Measurements from ENCODE around the gene KCTD2. TPM values are rescaled to one million over a fixed set of nuclear protein-coding genes. Genes with fewer than 3 reads are reported as not detected.

Gene KCTD2
- total and polyA plus RNA-seq, 9 of the 15 experiments (the other 6 are each of a cell fraction or from before 2014, with no cell fraction given), result 1.7 to 32.9 (median 15.8) TPM

- TF ChIP-seq, protein P1, sequence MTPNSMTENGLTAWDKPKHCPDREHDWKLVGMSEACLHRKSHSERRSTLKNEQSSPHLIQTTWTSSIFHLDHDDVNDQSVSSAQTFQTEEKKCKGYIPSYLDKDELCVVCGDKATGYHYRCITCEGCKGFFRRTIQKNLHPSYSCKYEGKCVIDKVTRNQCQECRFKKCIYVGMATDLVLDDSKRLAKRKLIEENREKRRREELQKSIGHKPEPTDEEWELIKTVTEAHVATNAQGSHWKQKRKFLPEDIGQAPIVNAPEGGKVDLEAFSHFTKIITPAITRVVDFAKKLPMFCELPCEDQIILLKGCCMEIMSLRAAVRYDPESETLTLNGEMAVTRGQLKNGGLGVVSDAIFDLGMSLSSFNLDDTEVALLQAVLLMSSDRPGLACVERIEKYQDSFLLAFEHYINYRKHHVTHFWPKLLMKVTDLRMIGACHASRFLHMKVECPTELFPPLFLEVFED (CRISPR knock-in tag; conservative IDR thresholded peaks at IDR 0.05), result no peak
- no peak for TF ChIP-seq BDP1 (IDR thresholded peaks at IDR 0.05; ENCODE audit: insufficient read depth, insufficient read length)
- TF ChIP-seq, protein P2, sequence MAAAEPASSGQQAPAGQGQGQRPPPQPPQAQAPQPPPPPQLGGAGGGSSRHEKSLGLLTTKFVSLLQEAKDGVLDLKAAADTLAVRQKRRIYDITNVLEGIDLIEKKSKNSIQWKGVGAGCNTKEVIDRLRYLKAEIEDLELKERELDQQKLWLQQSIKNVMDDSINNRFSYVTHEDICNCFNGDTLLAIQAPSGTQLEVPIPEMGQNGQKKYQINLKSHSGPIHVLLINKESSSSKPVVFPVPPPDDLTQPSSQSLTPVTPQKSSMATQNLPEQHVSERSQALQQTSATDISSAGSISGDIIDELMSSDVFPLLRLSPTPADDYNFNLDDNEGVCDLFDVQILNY (CRISPR knock-in tag; IDR thresholded peaks at IDR 0.05), result no peak
- peak; percentile 89 for TF ChIP-seq ZNF592 (IDR thresholded peaks at IDR 0.05)
- TF ChIP-seq NFRKB (IDR thresholded peaks at IDR 0.05; ENCODE audit: low read depth), result peak; percentile 50; the same call in 1 of the 2 replicates
- TF ChIP-seq FOXA3 (CRISPR knock-in tag; conservative IDR thresholded peaks at IDR 0.05 in 1 of 2, IDR thresholded peaks at IDR 0.05 in 1 of 2), result peak in 1 of 2 experiments; percentile 73; a peak in 1 of 4 replicates
- TF ChIP-seq, protein P3, sequence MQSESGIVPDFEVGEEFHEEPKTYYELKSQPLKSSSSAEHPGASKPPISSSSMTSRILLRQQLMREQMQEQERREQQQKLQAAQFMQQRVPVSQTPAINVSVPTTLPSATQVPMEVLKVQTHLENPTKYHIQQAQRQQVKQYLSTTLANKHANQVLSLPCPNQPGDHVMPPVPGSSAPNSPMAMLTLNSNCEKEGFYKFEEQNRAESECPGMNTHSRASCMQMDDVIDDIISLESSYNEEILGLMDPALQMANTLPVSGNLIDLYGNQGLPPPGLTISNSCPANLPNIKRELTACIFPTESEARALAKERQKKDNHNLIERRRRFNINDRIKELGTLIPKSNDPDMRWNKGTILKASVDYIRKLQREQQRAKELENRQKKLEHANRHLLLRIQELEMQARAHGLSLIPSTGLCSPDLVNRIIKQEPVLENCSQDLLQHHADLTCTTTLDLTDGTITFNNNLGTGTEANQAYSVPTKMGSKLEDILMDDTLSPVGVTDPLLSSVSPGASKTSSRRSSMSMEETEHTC (IDR thresholded peaks at IDR 0.05), result peak; percentile 51; the same call in 1 of the 2 replicates
- TF ChIP-seq ESRRB (CRISPR knock-in tag; IDR thresholded peaks at IDR 0.05; ENCODE audit: borderline replicate concordance), result no peak
- no peak for TF ChIP-seq ZNF324 (CRISPR knock-in tag; IDR thresholded peaks at IDR 0.05)
- TF ChIP-seq CBX1 (IDR thresholded peaks at IDR 0.05; ENCODE audit: low read depth), result 0 out of 2 replicates have a peak, but pooled peaks have one; percentile 20
- TF ChIP-seq ZNF384 (IDR thresholded peaks at IDR 0.05; ENCODE audit: low read depth, low read length), result 0 out of 2 replicates have a peak, but pooled peaks have one; percentile 39
- no peak for TF ChIP-seq MEF2D (tag; conservative IDR thresholded peaks at IDR 0.05; ENCODE audit: low read depth)
- TF ChIP-seq NR2C2 (CRISPR knock-in tag; IDR thresholded peaks at IDR 0.05), result no peak
- TF ChIP-seq NR2C2 (tag; IDR thresholded peaks at IDR 0.05), result peak; percentile 65
- no peak for TF ChIP-seq BRD4 (IDR thresholded peaks at IDR 0.05)
- no peak for TF ChIP-seq JUN (IDR thresholded peaks at IDR 0.05; ENCODE audit: borderline replicate concordance, low read depth, low read length)
- no peak for TF ChIP-seq JUN (CRISPR knock-in tag; IDR thresholded peaks at IDR 0.05; ENCODE audit: borderline replicate concordance)
- 0 out of 2 replicates have a peak, but pooled peaks have one; percentile 33 for TF ChIP-seq LCOR (CRISPR knock-in tag; IDR thresholded peaks at IDR 0.05)
- no peak for TF ChIP-seq IRF1 (CRISPR knock-in tag; IDR thresholded peaks at IDR 0.05; ENCODE audit: borderline replicate concordance)
- peak; percentile 47; the same call in 1 of the 2 replicates for TF ChIP-seq NCOA1 (IDR thresholded peaks at IDR 0.05; ENCODE audit: low read depth)
These were observed 49.1 kb downstream of the KCTD2 start (continued) for GRCh38 chr17:75096082-75096625.
